ENCODE measurements around the gene LSMEM2. TPM values are rescaled to one million over a fixed set of nuclear protein-coding genes. Genes with fewer than 3 reads are reported as not detected.
"Not testable (repeated sequence)": the region's sequence is repeated elsewhere in the genome, so short reads cannot be mapped to it uniquely, and the experiment has no call there.

LSMEM2 gene
- total RNA-seq, 2 donors from 2014 or later = not detected

DNA sequence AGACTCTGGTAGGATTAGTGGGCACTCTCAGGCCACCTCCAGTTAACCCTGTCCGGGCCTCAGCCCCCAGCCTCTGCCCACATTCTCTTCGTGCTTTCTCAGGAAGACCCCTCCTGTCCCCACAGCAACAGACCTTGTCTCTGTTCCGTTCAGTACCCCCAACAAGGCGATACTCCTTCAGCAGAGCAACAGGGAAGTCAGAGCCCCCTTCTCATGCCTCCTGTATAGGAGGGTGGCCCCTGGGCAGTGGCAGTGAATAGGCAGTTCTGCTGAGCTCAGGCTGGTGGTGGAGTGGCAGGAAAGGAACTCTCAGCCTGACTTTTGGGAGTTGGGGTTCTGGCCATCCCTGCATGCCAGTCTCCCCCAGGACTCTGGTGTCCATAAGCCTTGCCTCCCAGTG is 9.4 kb upstream of the LSMEM2 start:
- Mint-ChIP-seq H3K27ac (no peak overlapping the region), H3K9me3 (no peaks in the 10 kb centered on the region), H3K36me3 (no peaks in the 10 kb centered on the region)
- DNase-seq (ENCODE audit: low spot score in 2 of 2) (no peak), ATAC-seq (no peak)

DNA sequence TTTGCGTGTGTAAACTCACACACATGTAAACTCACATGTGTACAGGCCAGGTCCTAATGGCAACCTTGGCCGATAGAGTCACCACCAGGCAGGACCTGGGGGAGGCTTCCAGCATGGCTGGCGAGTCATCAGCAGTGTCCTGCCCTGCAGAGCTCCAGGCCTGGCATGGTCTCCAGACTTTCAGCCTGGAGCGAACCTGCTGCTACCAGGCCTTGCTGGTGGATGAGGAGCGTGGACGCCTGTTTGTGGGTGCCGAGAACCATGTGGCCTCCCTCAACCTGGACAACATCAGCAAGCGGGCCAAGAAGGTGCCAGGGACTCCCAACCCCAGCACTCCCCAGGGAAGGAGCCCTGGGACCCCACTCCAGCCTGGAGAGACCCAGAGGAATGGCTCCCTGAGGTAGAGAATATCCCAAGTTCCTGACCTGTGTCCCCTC is 8.9 kb upstream of the LSMEM2 start:
- no peak for DNase-seq (ENCODE audit: low spot score in 2 of 2)
- H3K9me3 Mint-ChIP-seq = no peaks in the 10 kb centered on the region
- ATAC-seq = no peak
- H3K36me3 Mint-ChIP-seq = no peaks in the 10 kb centered on the region
- no peak overlapping the region for H3K27ac Mint-ChIP-seq

DNA sequence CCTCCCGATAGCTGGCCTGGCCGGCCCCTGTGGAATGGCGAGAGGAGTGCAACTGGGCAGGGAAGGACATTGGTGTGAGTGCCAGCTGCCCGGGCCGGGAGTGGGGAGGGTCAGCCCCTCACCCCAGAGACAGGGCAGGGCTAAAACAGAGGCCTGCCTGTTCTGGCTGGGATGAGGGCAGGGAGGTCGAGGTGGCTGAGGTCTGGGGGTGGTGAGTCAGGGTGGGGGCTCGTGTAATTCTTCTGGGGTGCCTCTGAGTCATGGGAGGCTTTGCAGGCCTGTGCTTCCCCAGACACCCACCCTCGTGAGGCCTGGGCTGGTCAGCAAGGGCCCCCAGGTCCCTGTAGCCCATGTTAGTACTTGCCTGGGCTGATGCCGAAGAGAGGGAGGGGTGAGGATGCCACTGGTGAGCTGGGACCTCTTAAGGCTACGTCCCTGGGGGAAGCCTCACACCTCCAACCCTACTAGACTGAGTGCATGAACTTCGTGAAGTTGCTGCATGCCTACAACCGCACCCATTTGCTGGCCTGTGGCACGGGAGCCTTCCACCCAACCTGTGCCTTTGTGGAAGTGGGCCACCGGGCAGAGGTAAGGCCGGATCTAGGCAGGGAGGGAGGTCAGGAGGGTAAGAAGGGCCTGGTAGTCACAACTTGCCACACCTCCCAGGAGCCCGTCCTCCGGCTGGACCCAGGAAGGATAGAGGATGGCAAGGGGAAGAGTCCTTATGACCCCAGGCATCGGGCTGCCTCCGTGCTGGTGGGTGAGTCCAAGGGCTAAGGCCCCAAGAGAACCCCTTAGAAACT is 8.3 kb upstream of the LSMEM2 start:
- no peaks in the 10 kb centered on the region for H3K9me3 Mint-ChIP-seq
- no peak overlapping the region for H3K27ac Mint-ChIP-seq
- H3K36me3 Mint-ChIP-seq = no peaks in the 10 kb centered on the region
- no peak for DNase-seq (ENCODE audit: low spot score in 2 of 2)
- no peak for ATAC-seq

DNA sequence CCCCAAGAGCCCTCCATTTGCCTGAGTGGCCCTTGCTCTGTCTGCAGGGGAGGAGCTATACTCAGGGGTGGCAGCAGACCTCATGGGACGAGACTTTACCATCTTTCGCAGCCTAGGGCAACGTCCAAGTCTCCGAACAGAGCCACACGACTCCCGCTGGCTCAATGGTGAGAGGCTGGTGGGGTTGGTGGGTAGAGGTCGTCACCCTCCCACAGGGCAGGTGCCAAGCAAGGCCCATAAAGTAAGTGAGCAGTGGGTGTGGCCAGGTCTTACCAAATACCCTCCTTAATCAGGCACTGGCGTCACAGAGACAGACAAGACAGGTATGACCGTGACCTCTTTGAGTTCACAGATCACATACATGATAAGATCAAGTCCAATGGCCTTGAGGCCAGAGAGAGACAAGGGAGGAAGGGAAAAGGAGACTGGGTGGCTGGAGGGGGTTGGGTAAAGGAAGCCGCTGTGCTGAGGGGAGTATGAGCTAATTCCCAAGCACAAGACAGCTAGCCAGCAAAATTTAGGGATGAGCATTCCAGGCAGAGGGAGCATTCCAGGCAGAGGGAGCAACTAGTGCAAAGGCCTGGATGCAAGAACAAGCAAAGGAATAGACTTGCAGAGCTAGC is 7.5 kb upstream of the LSMEM2 start:
- Mint-ChIP-seq H3K36me3 (no peaks in the 10 kb centered on the region), H3K27ac (no peak overlapping the region), H3K9me3 (no peaks in the 10 kb centered on the region)
- no peak for DNase-seq (ENCODE audit: low spot score in 2 of 2)
- ATAC-seq = no peak

DNA sequence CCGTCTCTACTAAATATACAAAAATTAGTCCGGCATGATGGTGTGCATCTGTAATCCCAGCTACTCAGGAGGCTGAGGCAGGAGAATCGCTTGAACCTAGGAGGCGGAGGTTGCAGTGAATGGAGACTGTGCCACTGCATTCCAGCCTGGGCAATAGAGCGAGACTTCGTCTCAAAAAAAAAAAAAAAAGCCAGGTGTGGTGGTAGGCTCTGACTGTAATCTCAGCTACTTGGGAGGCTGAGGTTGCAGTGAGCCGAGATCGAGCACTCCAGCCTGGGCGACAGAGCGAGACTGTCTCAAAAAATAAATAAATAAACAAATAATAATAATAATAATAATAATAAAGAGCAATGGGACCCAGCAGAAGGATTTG is 6.4 kb upstream of the LSMEM2 start:
- DNase-seq (ENCODE audit: low spot score in 2 of 2); H3K9me3 Mint-ChIP-seq; H3K27ac Mint-ChIP-seq; H3K36me3 Mint-ChIP-seq: not testable (repeated sequence)
- ATAC-seq = peak in 1 of 2 donors; percentile 1

DNA sequence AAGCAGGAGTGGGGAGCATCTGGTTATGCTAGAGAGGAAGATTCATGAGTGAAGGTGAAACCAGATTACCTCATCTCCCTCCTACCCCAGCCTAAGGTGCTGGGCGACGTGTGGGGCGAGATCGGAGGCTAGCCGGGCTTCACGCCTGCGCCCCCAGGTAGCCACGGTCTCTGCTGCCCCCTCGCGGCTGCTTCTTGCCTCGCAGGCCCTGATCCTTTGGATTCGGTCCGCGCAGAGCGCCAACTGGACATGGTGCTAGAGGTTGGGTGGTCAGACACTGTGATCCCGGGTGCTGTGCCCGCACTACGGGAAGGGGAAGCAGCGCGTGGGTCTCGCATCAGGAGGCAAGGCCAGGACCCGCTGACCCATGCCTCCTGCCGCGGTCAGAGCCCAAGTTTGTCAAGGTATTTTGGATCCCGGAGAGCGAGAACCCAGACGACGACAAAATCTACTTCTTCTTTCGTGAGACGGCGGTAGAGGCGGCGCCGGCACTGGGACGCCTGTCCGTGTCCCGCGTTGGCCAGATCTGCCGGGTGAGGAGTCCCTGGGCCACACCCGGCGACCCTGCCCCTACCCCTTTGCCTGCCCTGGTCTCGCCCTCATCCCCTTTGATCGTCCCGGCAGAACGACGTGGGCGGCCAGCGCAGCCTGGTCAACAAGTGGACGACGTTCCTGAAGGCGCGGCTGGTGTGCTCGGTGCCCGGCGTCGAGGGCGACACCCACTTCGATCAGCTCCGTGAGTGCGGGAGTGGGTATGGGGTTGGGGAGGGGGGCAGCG is 5.8 kb upstream of the LSMEM2 start:
- H3K36me3 Mint-ChIP-seq = no peaks in the 10 kb centered on the region
- DNase-seq (ENCODE audit: low spot score in 2 of 2) (peak; percentile 88 to 99), ATAC-seq (peak; percentile 88 to 96)
- no peaks in the 10 kb centered on the region for H3K9me3 Mint-ChIP-seq
- H3K27ac Mint-ChIP-seq = peak overlapping the region in 1 of 2 donors; percentile 53

DNA sequence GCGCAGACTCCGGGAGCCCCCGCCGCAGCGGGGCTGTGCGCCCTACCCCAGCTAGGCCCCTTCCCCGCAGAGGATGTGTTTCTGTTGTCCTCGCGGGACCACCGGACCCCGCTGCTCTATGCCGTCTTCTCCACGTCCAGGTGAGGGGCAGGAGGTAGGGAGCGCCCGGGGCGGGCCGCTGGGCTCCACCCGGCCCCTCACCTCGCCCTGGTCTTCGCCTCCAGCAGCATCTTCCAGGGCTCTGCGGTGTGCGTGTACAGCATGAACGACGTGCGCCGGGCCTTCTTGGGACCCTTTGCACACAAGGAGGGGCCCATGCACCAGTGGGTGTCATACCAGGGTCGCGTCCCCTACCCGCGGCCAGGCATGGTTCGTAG is 5.2 kb upstream of the LSMEM2 start:
- Mint-ChIP-seq H3K36me3 (no peaks in the 10 kb centered on the region), H3K9me3 (no peaks in the 10 kb centered on the region), H3K27ac (no peak overlapping the region)
- ATAC-seq (no peak), DNase-seq (ENCODE audit: low spot score in 2 of 2) (no peak)

DNA sequence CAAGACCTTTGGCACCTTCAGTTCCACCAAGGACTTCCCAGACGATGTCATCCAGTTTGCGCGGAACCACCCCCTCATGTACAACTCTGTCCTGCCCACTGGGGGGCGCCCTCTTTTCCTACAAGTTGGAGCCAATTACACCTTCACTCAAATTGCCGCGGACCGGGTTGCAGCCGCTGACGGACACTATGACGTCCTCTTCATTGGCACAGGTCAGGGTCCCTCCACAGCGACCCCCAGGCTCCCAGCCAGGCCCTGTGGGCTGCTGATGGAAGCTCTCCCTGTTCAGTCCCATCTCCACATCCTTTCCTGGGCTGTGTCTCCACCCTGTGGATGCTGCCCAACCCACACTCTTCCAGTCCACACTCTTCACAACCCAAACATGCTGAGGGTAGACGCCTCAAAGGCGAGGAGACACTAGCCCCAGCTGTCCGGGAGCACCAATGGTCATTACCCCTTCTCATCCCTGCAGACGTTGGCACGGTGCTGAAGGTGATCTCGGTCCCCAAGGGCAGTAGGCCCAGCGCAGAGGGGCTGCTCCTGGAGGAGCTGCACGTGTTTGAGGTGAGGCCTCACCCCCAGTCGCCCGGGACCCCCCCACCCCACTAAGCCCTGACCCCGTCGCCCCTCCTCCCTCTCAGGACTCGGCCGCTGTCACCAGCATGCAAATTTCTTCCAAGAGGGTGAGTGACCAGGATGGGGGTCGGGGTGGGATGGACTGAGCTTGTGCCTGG is 4.3 kb upstream of the LSMEM2 start:
- no peaks in the 10 kb centered on the region for H3K36me3 Mint-ChIP-seq
- no peak overlapping the region for H3K27ac Mint-ChIP-seq
- DNase-seq (ENCODE audit: low spot score in 2 of 2) = peak; percentile 69 to 87
- ATAC-seq = peak; percentile 19 to 48
- no peaks in the 10 kb centered on the region for H3K9me3 Mint-ChIP-seq

DNA sequence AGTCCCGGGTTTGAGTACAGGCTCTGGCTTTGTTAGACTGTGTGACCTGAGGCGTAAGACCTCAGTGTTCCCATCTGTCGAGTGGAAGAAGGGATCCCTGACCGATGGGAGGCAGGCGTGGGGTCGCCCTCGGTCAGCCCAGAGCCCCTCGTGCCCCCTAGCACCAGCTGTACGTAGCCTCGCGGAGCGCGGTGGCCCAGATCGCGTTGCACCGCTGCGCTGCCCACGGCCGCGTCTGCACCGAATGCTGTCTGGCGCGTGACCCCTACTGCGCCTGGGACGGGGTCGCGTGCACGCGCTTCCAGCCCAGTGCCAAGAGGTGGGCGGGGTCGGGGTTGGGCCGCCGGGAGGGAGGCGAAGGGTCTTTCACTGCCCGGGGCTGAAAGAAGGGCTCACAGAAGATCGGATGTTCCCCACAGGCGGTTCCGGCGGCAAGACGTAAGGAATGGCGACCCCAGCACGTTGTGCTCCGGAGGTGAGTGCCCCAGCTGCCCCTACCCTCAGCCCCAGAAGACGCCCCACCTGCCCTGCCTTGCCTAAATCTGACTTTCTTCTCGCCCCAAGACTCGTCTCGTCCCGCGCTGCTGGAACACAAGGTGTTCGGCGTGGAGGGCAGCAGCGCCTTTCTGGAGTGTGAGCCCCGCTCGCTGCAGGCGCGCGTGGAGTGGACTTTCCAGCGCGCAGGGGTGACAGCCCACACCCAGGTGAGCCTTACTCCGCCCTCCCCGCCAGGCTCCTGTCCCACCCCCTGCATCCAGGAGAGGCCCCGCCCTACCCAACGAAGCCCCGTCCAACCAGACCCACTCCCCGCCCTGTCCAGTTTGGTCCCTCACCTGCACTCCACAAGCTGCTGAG is 3.5 kb upstream of the LSMEM2 start:
- ATAC-seq = no peak
- no peaks in the 10 kb centered on the region for H3K9me3 Mint-ChIP-seq
- no peak overlapping the region for H3K27ac Mint-ChIP-seq

DNA sequence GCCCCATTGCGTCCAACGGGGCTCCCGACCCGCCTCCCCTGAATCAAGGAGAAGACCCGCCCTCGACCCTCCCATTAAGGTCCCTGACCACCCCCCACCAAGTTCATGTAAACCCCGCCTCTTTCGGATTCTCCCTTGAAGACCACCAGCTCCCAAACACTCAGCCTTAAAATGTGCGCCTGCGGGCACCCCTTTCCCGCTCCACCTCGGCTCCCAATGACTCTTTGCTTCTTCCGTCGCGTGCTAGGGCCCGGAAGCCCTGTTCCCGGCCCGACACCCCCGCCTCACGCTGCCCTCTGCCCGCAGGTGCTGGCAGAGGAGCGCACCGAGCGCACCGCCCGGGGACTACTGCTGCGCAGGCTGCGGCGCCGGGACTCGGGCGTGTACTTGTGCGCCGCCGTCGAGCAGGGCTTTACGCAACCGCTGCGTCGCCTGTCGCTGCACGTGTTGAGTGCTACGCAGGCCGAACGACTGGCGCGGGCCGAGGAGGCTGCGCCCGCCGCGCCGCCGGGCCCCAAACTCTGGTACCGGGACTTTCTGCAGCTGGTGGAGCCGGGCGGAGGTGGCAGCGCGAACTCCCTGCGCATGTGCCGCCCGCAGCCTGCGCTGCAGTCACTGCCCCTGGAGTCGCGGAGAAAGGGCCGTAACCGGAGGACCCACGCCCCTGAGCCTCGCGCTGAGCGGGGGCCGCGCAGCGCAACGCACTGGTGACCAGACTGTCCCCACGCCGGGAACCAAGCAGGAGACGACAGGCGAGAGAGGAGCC is 2.7 kb upstream of the LSMEM2 start:
- H3K36me3 Mint-ChIP-seq = no peaks in the 10 kb centered on the region
- peak in 1 of 2 donors; percentile 19 for ATAC-seq
- no peak overlapping the region for H3K27ac Mint-ChIP-seq

More for the DNA sequence above, 3.5 kb upstream of the LSMEM2 start:
- DNase-seq (ENCODE audit: low spot score in 2 of 2) = no peak
- H3K36me3 Mint-ChIP-seq = no peaks in the 10 kb centered on the region

DNA sequence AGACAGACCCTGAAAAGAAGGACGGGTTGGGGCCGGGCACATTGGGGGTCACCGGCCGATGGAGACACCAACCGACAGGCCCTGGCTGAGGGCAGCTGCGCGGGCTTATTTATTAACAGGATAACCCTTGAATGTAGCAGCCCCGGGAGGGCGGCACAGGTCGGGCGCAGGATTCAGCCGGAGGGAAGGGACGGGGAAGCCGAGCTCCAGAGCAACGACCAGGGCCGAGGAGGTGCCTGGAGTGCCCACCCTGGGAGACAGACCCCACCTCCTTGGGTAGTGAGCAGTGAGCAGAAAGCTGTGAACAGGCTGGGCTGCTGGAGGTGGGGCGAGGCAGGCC is 2.2 kb upstream of the LSMEM2 start:
- Mint-ChIP-seq H3K36me3 (no peaks in the 10 kb centered on the region), H3K27ac (no peak overlapping the region), H3K9me3 (no peaks in the 10 kb centered on the region)
- DNase-seq (ENCODE audit: low spot score in 2 of 2) (no peak), ATAC-seq (no peak)

More for the DNA sequence above, 2.7 kb upstream of the LSMEM2 start:
- no peak for DNase-seq (ENCODE audit: low spot score in 2 of 2)
- no peaks in the 10 kb centered on the region for H3K9me3 Mint-ChIP-seq

DNA sequence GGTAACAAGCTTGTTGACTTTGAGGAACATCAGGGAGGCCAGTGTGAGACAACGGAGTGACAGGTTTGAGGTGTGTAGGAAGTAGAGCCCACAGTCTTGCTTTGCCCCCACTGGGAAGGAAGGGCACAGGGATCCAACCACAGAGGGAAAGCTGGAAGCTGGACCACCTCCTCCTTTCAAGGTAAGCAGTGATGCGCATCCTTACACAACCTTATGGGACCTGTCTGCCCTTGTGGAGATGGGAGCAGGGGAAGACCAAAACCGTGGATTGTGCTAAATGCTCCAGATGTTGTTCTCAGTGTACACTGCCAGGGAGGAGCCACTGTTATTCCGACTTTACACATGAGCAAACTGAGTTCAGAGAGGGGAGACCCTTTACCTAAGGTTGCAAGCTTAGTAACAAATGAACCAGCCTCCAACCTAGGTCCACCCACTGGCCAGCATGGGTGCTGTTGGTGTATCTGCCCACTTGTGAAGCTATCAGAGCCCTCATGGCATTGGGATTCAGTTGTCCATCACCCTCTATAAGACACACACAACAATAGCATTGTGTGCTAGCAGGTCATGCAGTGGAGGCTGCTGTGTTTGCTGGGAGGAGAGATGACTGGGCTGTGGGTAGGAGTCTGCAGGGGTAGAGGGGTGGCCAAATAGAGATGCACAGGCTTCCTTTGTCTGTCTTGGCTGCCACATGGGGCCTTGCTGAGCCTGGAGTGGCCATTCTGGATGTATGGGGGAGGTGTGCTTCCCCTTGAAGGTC is 586 bp upstream of the LSMEM2 start:
- H3K36me3 Mint-ChIP-seq = no peaks in the 10 kb centered on the region
- no peak for ATAC-seq

DNA sequence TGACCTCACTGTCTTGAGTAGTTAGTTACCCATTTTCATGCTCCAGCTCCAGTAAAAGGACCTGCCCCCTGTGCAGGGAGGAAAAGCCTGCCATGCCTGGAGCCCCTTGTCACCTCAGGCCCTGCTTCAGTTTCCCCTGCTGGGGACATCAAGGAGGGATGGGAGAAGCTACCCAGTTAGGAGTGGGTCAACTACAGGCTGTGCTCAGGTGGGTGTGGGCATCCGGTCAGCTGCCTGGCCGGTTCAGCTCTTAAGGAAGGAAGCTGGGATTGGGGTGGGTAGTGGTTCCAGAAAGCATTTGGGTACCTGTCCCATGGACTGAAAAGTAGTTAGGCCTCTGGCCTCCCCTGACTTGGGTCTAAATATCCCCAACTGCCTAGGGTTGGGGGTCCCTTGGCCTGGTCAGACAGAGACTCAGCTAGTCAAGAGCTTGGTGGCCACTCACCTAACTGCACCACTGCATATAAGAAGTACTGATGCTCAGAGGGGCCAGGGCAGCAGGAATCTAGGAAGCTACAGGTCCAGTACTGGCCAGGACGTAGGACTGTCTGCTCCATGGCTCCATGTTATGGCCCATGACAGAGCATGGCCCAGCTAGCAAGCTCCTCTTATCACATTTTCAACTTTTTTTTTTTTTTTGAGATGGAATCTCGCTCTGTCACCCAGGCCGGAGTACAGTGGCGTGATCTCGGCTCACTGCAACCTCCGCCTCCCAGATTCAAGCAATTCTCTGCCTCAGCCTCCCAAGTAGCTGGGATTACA is 549 bp downstream of the LSMEM2 start:
- ATAC-seq (no peak), DNase-seq (ENCODE audit: low spot score in 2 of 2) (no peak)
- Mint-ChIP-seq H3K27ac (no peak overlapping the region), H3K9me3 (no peaks in the 10 kb centered on the region), H3K36me3 (no peaks in the 10 kb centered on the region)

More for the DNA sequence above, 586 bp upstream of the LSMEM2 start:
- no peak overlapping the region for H3K27ac Mint-ChIP-seq
- DNase-seq (ENCODE audit: low spot score in 2 of 2) = no peak
- H3K9me3 Mint-ChIP-seq = no peaks in the 10 kb centered on the region

DNA sequence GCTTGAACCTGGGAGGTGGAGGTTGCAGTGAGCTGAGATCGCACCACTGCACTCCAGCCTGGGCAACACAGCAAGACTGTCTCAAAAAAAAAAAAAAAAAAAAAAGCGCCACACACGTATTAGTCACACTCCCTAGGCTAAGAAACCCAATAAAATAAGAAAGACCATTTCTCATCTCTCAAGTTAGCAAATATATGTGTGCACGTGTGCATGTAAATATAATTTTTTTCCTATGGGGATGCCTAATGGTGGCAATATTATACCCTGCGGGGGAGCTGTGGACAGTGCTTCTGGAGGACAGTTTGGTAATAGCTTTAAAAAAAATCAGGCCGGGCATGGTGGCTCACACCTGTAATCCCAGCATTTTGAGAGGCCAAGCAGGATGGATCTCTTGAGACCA is 5.2 kb downstream of the LSMEM2 start:
- not testable (repeated sequence) for DNase-seq (ENCODE audit: low spot score in 2 of 2); H3K9me3 Mint-ChIP-seq

More for the DNA sequence above, 5.2 kb downstream of the LSMEM2 start:
- not testable (repeated sequence) for H3K36me3 Mint-ChIP-seq, H3K27ac Mint-ChIP-seq, ATAC-seq
